Measurements from ENCODE around the gene CFAP77.

Gene CFAP77

GRCh38 chr9:132517815-132518550 lies 108.0 kb downstream of the CFAP77 start:
- DNase-seq (ENCODE audit: low spot score) = no peak

- DNase-seq (ENCODE audit: low spot score) = no peak
Measured at GRCh38 chr9:132518626-132519025, 108.6 kb downstream of the CFAP77 start.

- DNase-seq (ENCODE audit: low spot score) = no peak
Measured at GRCh38 chr9:132519033-132519432, 109.0 kb downstream of the CFAP77 start.

- DNase-seq (ENCODE audit: low spot score) = no peak
Measured at GRCh38 chr9:132520612-132521011, 110.6 kb downstream of the CFAP77 start.

- DNase-seq (ENCODE audit: low spot score) = no peak
Measured at GRCh38 chr9:132525308-132526023, 115.5 kb downstream of the CFAP77 start.

GRCh38 chr9:132531195-132531594 lies 121.2 kb downstream of the CFAP77 start:
- no peak for DNase-seq (ENCODE audit: low spot score)

GRCh38 chr9:132531710-132532570 lies 121.9 kb downstream of the CFAP77 start:
- no peak for DNase-seq (ENCODE audit: low spot score)

GRCh38 chr9:132534832-132535231 lies 124.8 kb downstream of the CFAP77 start:
- DNase-seq (ENCODE audit: low spot score) = no peak

GRCh38 chr9:132536124-132536523 lies 126.1 kb downstream of the CFAP77 start:
- DNase-seq (ENCODE audit: low spot score) = no peak

- no peak for DNase-seq (ENCODE audit: low spot score)
Measured at GRCh38 chr9:132537352-132537751, 127.3 kb downstream of the CFAP77 start.

GRCh38 chr9:132538071-132538470 lies 128.1 kb downstream of the CFAP77 start:
- DNase-seq (ENCODE audit: low spot score) = no peak

GRCh38 chr9:132539096-132539495 lies 129.1 kb downstream of the CFAP77 start:
- DNase-seq (ENCODE audit: low spot score) = no peak

- no peak for DNase-seq (ENCODE audit: low spot score)
Measured at GRCh38 chr9:132541051-132541450, 131.0 kb downstream of the CFAP77 start.

GRCh38 chr9:132541870-132542830 lies 132.1 kb downstream of the CFAP77 start:
- DNase-seq (ENCODE audit: low spot score) = no peak

GRCh38 chr9:132543251-132543650 lies 133.2 kb downstream of the CFAP77 start:
- no peak for DNase-seq (ENCODE audit: low spot score)

GRCh38 chr9:132543960-132544359 lies 133.9 kb downstream of the CFAP77 start:
- no peak for DNase-seq (ENCODE audit: low spot score)

GRCh38 chr9:132545578-132545977 lies 135.6 kb downstream of the CFAP77 start:
- DNase-seq (ENCODE audit: low spot score) = no peak

GRCh38 chr9:132546148-132547051 lies 136.4 kb downstream of the CFAP77 start:
- DNase-seq (ENCODE audit: low spot score) = peak; percentile 31

- no peak for DNase-seq (ENCODE audit: low spot score)
Measured at GRCh38 chr9:132547052-132547431, 137.0 kb downstream of the CFAP77 start.

GRCh38 chr9:132547436-132547835 lies 137.4 kb downstream of the CFAP77 start:
- no peak for DNase-seq (ENCODE audit: low spot score)
